Smooth muscle cell (in vitro differentiated cells): ENCODE results near the gene RPTOR. TPM values are rescaled to one million over a fixed set of nuclear protein-coding genes. Genes with fewer than 3 reads are reported as not detected.

Experiments used
- DNase-seq: peaks from one replicate; lab custom pipeline; 2025; ENCODE audit not compliant: unreplicated experiment; lab: John Stamatoyannopoulos, UW
- H2AFZ ChIP-seq: fragments of 200-600 bp; sonication (generic); 2 replicates; pipeline ENCODE4 v1.6.0; 2016; ENCODE audit warnings: antibody characterized with exemption, low read depth, mild to moderate bottlenecking
- H3F3A ChIP-seq: fragments of 200-600 bp; sonication (generic); 2 replicates; pipeline ENCODE4 v1.6.0; 2017; ENCODE audit warnings: antibody characterized with exemption, low read depth
- H3K27ac ChIP-seq: fragments of 200-600 bp; sonication (generic); 2 replicates; pipeline ENCODE4 v1.5.1; 2016; ENCODE audit warnings: low read depth, mild to moderate bottlenecking
- H3K27me3 ChIP-seq: fragments of 200-600 bp; sonication (generic); 2 replicates; pipeline ENCODE4 v1.6.1; 2016; ENCODE audit warnings: low read depth, mild to moderate bottlenecking
- H3K36me3 ChIP-seq: fragments of 200-600 bp; sonication (generic); 2 replicates; pipeline ENCODE4 v1.5.1; 2016; ENCODE audit warnings: low read depth
- H3K4me1 ChIP-seq: fragments of 200-600 bp; sonication (generic); 2 replicates; pipeline ENCODE4 v1.5.1; 2016; ENCODE audit warnings: low read depth
- H3K4me2 ChIP-seq: fragments of 200-600 bp; sonication (generic); 2 replicates; pipeline ENCODE4 v1.6.0; 2016; ENCODE audit warnings: mild to moderate bottlenecking
- H3K4me3 ChIP-seq: fragments of 200-600 bp; sonication (generic); 2 replicates; pipeline ENCODE4 v1.5.1; 2016; ENCODE audit warnings: mild to moderate bottlenecking
- H3K79me2 ChIP-seq: fragments of 200-600 bp; sonication (generic); 2 replicates; pipeline ENCODE4 v1.6.0; 2016; ENCODE audit warnings: low read depth, mild to moderate bottlenecking
- H3K9ac ChIP-seq: fragments of 200-600 bp; sonication (generic); 2 replicates; pipeline ENCODE4 v1.6.0; 2016; ENCODE audit warnings: low read depth
- H3K9me3 ChIP-seq: fragments of 200-600 bp; sonication (generic); replicated peaks from 2 replicates; pipeline ENCODE4 v1.5.1; 2016; ENCODE audit warnings: low read depth
- H4K20me1 ChIP-seq: fragments of 200-600 bp; sonication (generic); 2 replicates; pipeline ENCODE4 v1.6.0; 2016; ENCODE audit warnings: low read depth
- WGBS: methylation state at CpG from one replicate; pipeline ENCODE4 v1.1.7; 2016; ENCODE audit warnings: low lambda C conversion rate; 5-methylcytosine and 5-hydroxymethylcytosine counted together
- polyA plus RNA-seq: library from polyadenylated mRNA; unstranded; fragments of >200 nt; fragmentation: Nextera tagmentation; extraction: Ambion mirVana; gene quantifications from 2 replicates; pipeline ENCODE4 v1.2.1, GENCODE V29; 2016
- total RNA-seq: library from RNA; depleted of rRNA; stranded (reverse); fragments of >200 nt; gene quantifications from 2 replicates; pipeline ENCODE4 v1.2.3, GENCODE V29; 2014
- TF ChIP-seq, protein P1 (sequence below): fragments of 200-600 bp; sonication (generic); IDR thresholded peaks from 2 replicates; pipeline ENCODE4 v1.5.1; 2017; ENCODE audit warnings: borderline replicate concordance, mild to moderate bottlenecking, antibody characterized with exemption; ENCODE audit not compliant: insufficient read depth, poor library complexity, severe bottlenecking

The RPTOR gene
- total and polyA plus RNA-seq, 2 experiments from 2014 or later, result 10.6 to 12.2 TPM

DNA sequence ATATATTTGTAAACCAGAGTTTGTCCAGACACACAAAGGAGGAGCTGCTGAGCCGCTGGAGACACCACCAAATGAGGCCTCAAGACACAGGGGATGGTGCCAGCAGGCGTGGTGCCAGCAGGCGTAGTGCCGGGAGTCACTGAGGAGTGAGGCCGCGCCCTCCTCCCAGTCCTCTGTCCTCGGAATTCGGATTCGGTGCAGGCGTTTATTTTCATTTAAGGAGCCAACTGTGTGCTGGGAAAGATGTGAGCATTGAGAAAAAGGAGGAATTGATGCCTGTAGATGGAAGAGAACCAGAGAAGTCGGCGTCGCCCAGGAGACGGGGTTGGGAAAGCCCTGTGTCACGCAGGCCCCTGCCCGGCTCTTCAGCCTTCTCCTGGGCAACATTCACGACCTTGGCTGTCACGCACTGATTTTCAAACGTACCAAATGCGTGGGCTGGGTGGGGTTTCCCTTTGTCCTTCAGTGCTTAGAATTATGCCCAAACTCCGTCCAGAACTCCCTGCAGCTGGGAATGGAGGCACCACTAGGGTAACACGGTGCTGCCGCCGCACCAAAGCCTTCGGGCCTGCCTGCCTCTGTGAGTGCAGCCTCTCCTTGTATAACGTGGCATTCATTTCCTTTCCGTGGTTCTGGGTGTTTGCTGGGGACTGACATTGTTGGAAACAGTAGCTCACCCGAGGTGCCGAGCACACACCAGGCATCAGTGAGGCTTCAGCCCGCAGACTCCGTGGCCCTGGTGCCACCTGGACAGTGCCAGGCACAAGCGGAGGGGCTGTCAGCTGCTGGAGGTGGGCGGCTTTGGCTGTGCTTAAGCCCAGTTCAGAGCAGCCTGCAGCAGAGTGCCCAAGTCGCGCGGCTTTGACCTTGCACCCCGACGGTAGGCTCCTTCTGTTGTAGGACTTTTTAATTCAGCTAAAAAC is 398.0 kb downstream of the RPTOR start:
- Histone ChIP-seq H4K20me1 (no peaks in the 10 kb centered on the region), H3K79me2 (no peaks in the 10 kb centered on the region), H3K4me1 (peaks cover 7% of the 10 kb centered on the region), H3K4me3 (no peak overlapping the region), H3K9me3 (no peaks in the 10 kb centered on the region), H3K27me3 (no peaks in the 10 kb centered on the region), H3K27ac (no peak overlapping the region), H3K9ac (no peak overlapping the region), H2AFZ (no peak overlapping the region), H3F3A (no peaks in the 10 kb centered on the region), H3K4me2 (no peak overlapping the region), H3K36me3 (peaks cover 5% of the 10 kb centered on the region)
- no peak for DNase-seq
- TF ChIP-seq, protein P1, sequence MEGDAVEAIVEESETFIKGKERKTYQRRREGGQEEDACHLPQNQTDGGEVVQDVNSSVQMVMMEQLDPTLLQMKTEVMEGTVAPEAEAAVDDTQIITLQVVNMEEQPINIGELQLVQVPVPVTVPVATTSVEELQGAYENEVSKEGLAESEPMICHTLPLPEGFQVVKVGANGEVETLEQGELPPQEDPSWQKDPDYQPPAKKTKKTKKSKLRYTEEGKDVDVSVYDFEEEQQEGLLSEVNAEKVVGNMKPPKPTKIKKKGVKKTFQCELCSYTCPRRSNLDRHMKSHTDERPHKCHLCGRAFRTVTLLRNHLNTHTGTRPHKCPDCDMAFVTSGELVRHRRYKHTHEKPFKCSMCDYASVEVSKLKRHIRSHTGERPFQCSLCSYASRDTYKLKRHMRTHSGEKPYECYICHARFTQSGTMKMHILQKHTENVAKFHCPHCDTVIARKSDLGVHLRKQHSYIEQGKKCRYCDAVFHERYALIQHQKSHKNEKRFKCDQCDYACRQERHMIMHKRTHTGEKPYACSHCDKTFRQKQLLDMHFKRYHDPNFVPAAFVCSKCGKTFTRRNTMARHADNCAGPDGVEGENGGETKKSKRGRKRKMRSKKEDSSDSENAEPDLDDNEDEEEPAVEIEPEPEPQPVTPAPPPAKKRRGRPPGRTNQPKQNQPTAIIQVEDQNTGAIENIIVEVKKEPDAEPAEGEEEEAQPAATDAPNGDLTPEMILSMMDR, result no peak
- 91% methylated on average over 36 of the region's 38 CpGs for WGBS

DNA sequence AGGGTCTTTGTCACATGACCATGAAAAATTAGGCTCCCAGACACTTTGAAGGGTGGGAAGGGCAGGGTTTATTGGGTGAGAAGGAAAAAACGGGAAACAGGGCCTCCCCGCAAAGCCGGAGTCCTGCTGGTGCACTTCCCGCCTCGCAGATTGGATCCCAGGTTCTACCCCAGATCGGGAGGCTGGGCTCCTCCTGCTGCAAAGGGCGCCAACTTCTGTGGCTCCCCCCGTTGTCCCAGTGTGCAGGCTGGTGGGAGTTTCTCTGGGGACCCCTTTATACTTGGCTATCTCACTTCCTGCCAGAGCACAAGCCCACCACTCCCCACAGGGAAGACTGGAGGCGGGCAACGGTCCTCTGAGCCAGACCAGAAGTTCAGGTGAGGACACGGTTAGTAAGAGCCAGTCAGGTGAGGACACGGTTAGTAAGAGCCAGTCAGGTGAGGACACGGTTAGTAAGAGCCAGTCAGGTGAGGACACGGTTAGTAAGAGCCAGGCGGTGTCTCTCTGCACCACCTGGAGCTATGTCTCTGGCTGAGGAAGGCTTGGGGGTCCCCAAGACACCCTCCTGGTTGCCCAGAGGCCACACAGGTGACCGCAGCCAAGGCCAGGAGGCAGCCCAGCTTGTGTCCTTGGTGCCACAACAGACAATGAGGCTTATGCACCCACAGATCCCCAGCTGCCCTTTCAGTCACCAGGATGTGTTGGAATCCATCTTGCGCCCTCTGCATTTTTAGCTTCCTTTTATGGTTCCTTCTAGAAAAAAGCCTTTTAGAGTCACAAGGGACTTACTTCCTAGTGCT is 398.9 kb downstream of the RPTOR start:
- Histone ChIP-seq H3K9me3 (no peaks in the 10 kb centered on the region), H3K27me3 (no peaks in the 10 kb centered on the region), H3K9ac (no peak overlapping the region), H3K27ac (no peak overlapping the region), H2AFZ (no peak overlapping the region), H3K36me3 (peaks cover 5% of the 10 kb centered on the region), H3K79me2 (no peaks in the 10 kb centered on the region), H3K4me3 (no peak overlapping the region), H3K4me1 (no peaks in the 10 kb centered on the region), H3F3A (no peaks in the 10 kb centered on the region), H3K4me2 (no peak overlapping the region), H4K20me1 (no peaks in the 10 kb centered on the region)
- 91% methylated on average over 17 of the region's 17 CpGs for WGBS
- DNase-seq, result no peak
- TF ChIP-seq, protein P1, result no peak

DNA sequence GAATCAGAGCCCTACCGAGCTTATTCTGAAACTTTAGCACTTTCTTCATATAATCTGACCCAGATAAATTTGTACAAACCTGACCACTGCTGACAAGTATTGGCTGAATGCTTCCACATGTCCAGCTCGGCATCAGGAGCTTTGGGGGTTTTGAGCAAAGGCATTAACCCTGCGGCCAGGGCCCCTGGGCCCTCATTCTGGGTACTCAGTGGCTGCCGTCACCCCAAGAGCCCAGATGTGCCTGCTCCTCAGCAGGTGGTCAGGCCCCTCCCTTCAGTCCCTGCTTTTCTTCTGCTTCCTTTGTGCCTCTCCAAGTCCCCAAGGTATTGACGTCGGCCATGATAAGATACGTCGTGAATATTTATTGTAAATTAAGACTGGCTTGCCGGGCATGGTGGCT is 399.7 kb downstream of the RPTOR start:
- no peaks in the 10 kb centered on the region for H4K20me1 ChIP-seq
- H2AFZ ChIP-seq, result no peak overlapping the region
- 97% methylated on average over 9 of the region's 9 CpGs for WGBS
- H3K36me3 ChIP-seq, result peaks cover 5% of the 10 kb centered on the region
- TF ChIP-seq, protein P1, result no peak
- no peaks in the 10 kb centered on the region for H3K79me2 ChIP-seq
- no peak overlapping the region for H3K27ac ChIP-seq
- no peak overlapping the region for H3K4me3 ChIP-seq
- no peak overlapping the region for H3K4me2 ChIP-seq
- H3K4me1 ChIP-seq, result no peaks in the 10 kb centered on the region
- no peaks in the 10 kb centered on the region for H3K9me3 ChIP-seq
- no peak overlapping the region for H3K9ac ChIP-seq
- no peak for DNase-seq
- no peaks in the 10 kb centered on the region for H3K27me3 ChIP-seq
- no peaks in the 10 kb centered on the region for H3F3A ChIP-seq
